Measurements from ENCODE around the gene GPX6. TPM values are rescaled to one million over a fixed set of nuclear protein-coding genes. Genes with fewer than 3 reads are reported as not detected.

The GPX6 gene, protein sequence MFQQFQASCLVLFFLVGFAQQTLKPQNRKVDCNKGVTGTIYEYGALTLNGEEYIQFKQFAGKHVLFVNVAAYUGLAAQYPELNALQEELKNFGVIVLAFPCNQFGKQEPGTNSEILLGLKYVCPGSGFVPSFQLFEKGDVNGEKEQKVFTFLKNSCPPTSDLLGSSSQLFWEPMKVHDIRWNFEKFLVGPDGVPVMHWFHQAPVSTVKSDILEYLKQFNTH
- total RNA-seq (ENCODE audit: unreplicated experiment): not detected
- long read RNA-seq: 0 reads

DNA sequence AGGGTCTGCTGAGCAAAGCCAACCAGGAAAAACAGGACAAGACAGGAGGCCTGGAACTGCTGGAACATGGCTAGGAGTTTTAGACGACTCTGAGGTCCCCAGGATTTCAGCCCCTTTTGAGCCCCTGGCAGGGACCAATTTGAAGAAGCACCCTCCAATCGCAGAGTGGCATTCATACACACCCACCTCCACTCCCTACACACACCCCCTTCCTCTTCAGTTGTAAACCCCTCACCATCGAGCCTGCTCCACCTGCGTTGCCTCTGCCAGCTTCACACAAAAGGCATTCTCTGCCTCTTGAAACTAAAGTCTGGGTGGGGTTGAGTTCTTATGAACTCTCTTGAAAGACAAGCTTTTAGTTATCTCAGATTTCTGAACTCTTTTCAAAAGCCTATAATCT, at the start of gene GPX6:
Gene GPX6, minus strand, starts transcription at position 118 of the 400 bp plus-strand sequence. Its CDS starts 50 bp downstream, at position 68.
- H3K36me3 Mint-ChIP-seq (ENCODE audit: low read depth, unreplicated experiment): no peaks in the 10 kb centered on the region
- H3K9me3 Mint-ChIP-seq (ENCODE audit: unreplicated experiment): no peaks in the 10 kb centered on the region
- TF ChIP-seq, protein P1, sequence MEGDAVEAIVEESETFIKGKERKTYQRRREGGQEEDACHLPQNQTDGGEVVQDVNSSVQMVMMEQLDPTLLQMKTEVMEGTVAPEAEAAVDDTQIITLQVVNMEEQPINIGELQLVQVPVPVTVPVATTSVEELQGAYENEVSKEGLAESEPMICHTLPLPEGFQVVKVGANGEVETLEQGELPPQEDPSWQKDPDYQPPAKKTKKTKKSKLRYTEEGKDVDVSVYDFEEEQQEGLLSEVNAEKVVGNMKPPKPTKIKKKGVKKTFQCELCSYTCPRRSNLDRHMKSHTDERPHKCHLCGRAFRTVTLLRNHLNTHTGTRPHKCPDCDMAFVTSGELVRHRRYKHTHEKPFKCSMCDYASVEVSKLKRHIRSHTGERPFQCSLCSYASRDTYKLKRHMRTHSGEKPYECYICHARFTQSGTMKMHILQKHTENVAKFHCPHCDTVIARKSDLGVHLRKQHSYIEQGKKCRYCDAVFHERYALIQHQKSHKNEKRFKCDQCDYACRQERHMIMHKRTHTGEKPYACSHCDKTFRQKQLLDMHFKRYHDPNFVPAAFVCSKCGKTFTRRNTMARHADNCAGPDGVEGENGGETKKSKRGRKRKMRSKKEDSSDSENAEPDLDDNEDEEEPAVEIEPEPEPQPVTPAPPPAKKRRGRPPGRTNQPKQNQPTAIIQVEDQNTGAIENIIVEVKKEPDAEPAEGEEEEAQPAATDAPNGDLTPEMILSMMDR (IDR thresholded peaks at IDR 0.05; ENCODE audit: unreplicated experiment): no peak
- no peak within 1 kb of the TSS for H3K27ac Mint-ChIP-seq (ENCODE audit: unreplicated experiment)
- DNase-seq (ENCODE audit: low spot score): no peak
- no peak within 1 kb of the TSS for H3K4me3 Mint-ChIP-seq (ENCODE audit: unreplicated experiment)
- peaks cover 2% of the 10 kb centered on the region for H3K27me3 Mint-ChIP-seq (ENCODE audit: unreplicated experiment)
- peaks cover 5% of the 10 kb centered on the region for H3K4me1 Mint-ChIP-seq (ENCODE audit: unreplicated experiment)

DNA sequence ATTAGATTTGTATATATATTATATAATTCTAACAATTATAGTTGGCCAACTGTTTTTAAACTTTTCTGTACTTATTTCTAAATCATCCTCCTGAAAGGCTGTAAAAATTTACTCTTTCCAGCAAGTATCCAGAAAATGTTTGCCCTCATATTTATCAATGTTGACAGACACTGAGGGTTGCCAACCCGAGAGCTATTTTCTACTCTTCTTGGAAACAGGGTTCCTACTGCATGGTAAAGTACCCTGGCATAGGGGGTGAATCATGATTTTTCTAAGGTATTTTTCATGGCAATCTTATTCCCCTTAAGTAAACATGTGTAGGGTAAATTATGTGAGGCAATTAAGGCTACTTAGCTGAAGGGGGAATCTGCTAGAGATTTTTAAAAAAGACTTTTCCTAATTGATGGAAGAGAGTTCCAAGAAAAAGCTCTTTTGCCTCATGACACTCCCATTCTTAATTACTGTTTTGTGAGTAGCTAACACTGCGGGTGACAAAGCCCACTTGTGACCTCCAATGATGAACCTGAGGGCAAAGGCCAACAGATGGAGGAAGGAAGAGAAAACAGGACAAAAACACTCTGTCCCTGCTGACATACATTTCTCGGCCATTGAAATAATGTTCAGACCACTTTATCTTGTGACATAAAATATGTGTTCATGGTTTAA, 48.0 kb upstream of the GPX6 start:
- DNase-seq (ENCODE audit: low spot score): no peak
- Mint-ChIP-seq H3K27ac (ENCODE audit: unreplicated experiment) (no peak overlapping the region), H3K36me3 (ENCODE audit: low read depth, unreplicated experiment) (no peaks in the 10 kb centered on the region), H3K9me3 (ENCODE audit: unreplicated experiment) (no peaks in the 10 kb centered on the region), H3K27me3 (ENCODE audit: unreplicated experiment) (no peaks in the 10 kb centered on the region), H3K4me3 (ENCODE audit: unreplicated experiment) (no peak overlapping the region), H3K4me1 (ENCODE audit: unreplicated experiment) (peaks cover 23% of the 10 kb centered on the region)
- TF ChIP-seq, protein P1 (IDR thresholded peaks at IDR 0.05; ENCODE audit: unreplicated experiment): no peak

DNA sequence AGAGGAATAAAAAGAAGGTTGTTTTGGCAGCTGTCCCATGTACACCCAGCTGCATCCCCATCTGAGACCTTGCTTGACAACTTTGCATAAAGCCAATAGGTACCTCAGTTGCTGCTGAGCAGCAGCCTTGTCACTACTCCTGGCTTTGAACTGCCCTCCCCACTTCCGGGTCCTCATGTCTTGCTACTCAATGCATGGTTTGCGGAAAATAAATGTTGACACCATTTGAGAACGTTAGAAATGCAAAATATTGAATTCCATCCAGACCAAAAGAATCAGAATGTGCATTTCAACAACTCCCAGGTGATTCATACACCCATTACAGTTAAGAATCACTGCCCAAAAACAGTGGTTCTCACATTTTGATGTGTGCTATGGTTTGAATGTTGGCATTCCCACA, 43.0 kb upstream of the GPX6 start:
- H3K4me3 Mint-ChIP-seq (ENCODE audit: unreplicated experiment): no peak overlapping the region
- no peaks in the 10 kb centered on the region for H3K36me3 Mint-ChIP-seq (ENCODE audit: low read depth, unreplicated experiment)
- H3K9me3 Mint-ChIP-seq (ENCODE audit: unreplicated experiment): no peaks in the 10 kb centered on the region
- TF ChIP-seq, protein P1 (IDR thresholded peaks at IDR 0.05; ENCODE audit: unreplicated experiment): no peak
- no peak for DNase-seq (ENCODE audit: low spot score)
- H3K27ac Mint-ChIP-seq (ENCODE audit: unreplicated experiment): no peak overlapping the region
- H3K27me3 Mint-ChIP-seq (ENCODE audit: unreplicated experiment): no peaks in the 10 kb centered on the region
- H3K4me1 Mint-ChIP-seq (ENCODE audit: unreplicated experiment): peaks cover 40% of the 10 kb centered on the region

DNA sequence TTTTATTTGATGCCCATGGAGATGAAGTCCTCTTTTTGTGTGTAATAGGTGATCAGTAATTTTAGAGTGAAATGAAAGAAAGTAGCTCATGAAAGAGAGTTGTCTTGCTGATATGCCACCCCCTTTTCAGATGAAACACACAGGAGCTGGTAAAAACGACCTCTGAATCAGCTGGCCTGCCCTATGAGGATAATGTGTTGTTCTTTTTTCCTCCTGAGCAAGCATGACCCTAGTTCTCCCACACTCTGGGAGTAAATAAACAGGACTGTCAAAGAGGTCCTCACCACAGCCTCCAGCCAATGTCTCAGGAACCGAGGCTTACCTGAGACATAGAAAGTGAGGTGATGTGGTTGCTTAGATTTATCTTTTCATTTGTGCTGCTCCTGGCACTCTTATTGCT, 39.5 kb upstream of the GPX6 start:
- TF ChIP-seq, protein P1 (IDR thresholded peaks at IDR 0.05; ENCODE audit: unreplicated experiment): no peak
- H3K27ac Mint-ChIP-seq (ENCODE audit: unreplicated experiment): peak overlapping the region; percentile 34
- peaks cover 54% of the 10 kb centered on the region for H3K4me1 Mint-ChIP-seq (ENCODE audit: unreplicated experiment)
- H3K9me3 Mint-ChIP-seq (ENCODE audit: unreplicated experiment): no peaks in the 10 kb centered on the region
- DNase-seq (ENCODE audit: low spot score): no peak
- peaks cover 3% of the 10 kb centered on the region for H3K27me3 Mint-ChIP-seq (ENCODE audit: unreplicated experiment)
- H3K36me3 Mint-ChIP-seq (ENCODE audit: low read depth, unreplicated experiment): no peaks in the 10 kb centered on the region
- H3K4me3 Mint-ChIP-seq (ENCODE audit: unreplicated experiment): no peak overlapping the region
